H9 (cell line): ENCODE data around the gene FAM228B. TPM values are rescaled to one million over a fixed set of nuclear protein-coding genes. Genes with fewer than 3 reads are reported as not detected.
"Not testable (repeated sequence)": the region's sequence is repeated elsewhere in the genome, so short reads cannot be mapped to it uniquely, and the experiment has no call there.

Source experiments
- DNase-seq: peaks from one replicate; pipeline ENCODE4 v3.0.0-alpha.2; 2017
- H2AFZ ChIP-seq: one replicate; pipeline ENCODE4 v1.6.1; 2013; ENCODE audit warnings: mild to moderate bottlenecking, low read length, control low read depth, moderate library complexity
- H2AK5ac ChIP-seq: 2 replicates; pipeline ENCODE4 v1.6.1; 2013; ENCODE audit warnings: low read length, control low read depth, mixed read lengths; ENCODE audit not compliant: insufficient read length
- H2BK120ac ChIP-seq: one replicate; pipeline ENCODE4 v1.6.1; 2013; ENCODE audit warnings: low read depth, mild to moderate bottlenecking, low read length, control low read depth, inconsistent platforms; ENCODE audit not compliant: poor library complexity, severe bottlenecking
- H2BK12ac ChIP-seq: 2 replicates; pipeline ENCODE4 v1.6.1; 2013; ENCODE audit warnings: low read length, control low read depth, mixed read lengths, low read depth; ENCODE audit not compliant: insufficient read length
- H2BK15ac ChIP-seq: 2 replicates; pipeline ENCODE4 v1.6.1; 2013; ENCODE audit warnings: low read depth, low read length, control low read depth
- H2BK20ac ChIP-seq: one replicate; pipeline ENCODE4 v1.6.1; 2013; ENCODE audit warnings: low read depth, mild to moderate bottlenecking, low read length, control low read depth, inconsistent platforms; ENCODE audit not compliant: poor library complexity, severe bottlenecking
- H2BK5ac ChIP-seq: 2 replicates; pipeline ENCODE4 v1.6.1; 2013; ENCODE audit warnings: low read length, control low read depth, mixed read lengths; ENCODE audit not compliant: insufficient read length
- H3K14ac ChIP-seq: 2 replicates; pipeline ENCODE4 v1.6.1; 2013; ENCODE audit warnings: low read length, control low read depth; ENCODE audit not compliant: insufficient read depth
- H3K18ac ChIP-seq: 2 replicates; pipeline ENCODE4 v1.6.1; 2013; ENCODE audit warnings: low read depth, mild to moderate bottlenecking, mixed read lengths, low read length, control low read depth; ENCODE audit not compliant: insufficient read length
- H3K23ac ChIP-seq: 2 replicates; pipeline ENCODE4 v1.6.1; 2013; ENCODE audit warnings: low read length, control low read depth, mixed read lengths, low read depth; ENCODE audit not compliant: insufficient read length
- H3K23me2 ChIP-seq: 2 replicates; pipeline ENCODE4 v1.6.1; 2013; ENCODE audit warnings: low read depth, mild to moderate bottlenecking, mixed read lengths, low read length, control low read depth; ENCODE audit not compliant: insufficient read length, poor library complexity, severe bottlenecking
- H3K27ac ChIP-seq: 2 replicates; pipeline ENCODE4 v1.5.1; 2013; ENCODE audit warnings: low read length, control low read depth, mixed read lengths, low read depth; ENCODE audit not compliant: insufficient read length
- H3K27me3 ChIP-seq: 2 replicates; pipeline ENCODE4 v1.6.1; 2013; ENCODE audit warnings: low read length, control low read depth, inconsistent platforms; ENCODE audit not compliant: insufficient read depth
- H3K4ac ChIP-seq: 2 replicates; pipeline ENCODE4 v1.6.1; 2013; ENCODE audit warnings: low read depth, mild to moderate bottlenecking, control low read depth, inconsistent platforms, low read length, moderate library complexity
- H3K4me1 ChIP-seq: 2 replicates; pipeline ENCODE4 v1.6.1; 2013; ENCODE audit warnings: low read length, control low read depth, inconsistent platforms; ENCODE audit not compliant: insufficient read depth
- H3K4me2 ChIP-seq: 2 replicates; pipeline ENCODE4 v1.6.1; 2013; ENCODE audit warnings: low read length, control low read depth, mixed read lengths; ENCODE audit not compliant: insufficient read length, insufficient read depth
- H3K56ac ChIP-seq: 2 replicates; pipeline ENCODE4 v1.6.1; 2013; ENCODE audit warnings: low read depth, mild to moderate bottlenecking, mixed read lengths, low read length, control low read depth; ENCODE audit not compliant: insufficient read length
- H3K79me1 ChIP-seq: 2 replicates; pipeline ENCODE4 v1.6.1; 2013; ENCODE audit warnings: low read depth, mild to moderate bottlenecking, moderate library complexity, low read length, control low read depth, inconsistent platforms; ENCODE audit not compliant: insufficient read depth, poor library complexity, severe bottlenecking
- H3K79me2 ChIP-seq: 2 replicates; pipeline ENCODE4 v1.6.1; 2013; ENCODE audit warnings: low read length, control low read depth, inconsistent platforms; ENCODE audit not compliant: insufficient read depth
- H3K9ac ChIP-seq: 2 replicates; pipeline ENCODE4 v1.6.1; 2013; ENCODE audit warnings: low read length, control low read depth, mixed read lengths; ENCODE audit not compliant: insufficient read length; ENCODE audit errors: extremely low read depth
- H3K9me3 ChIP-seq: one replicate; pipeline ENCODE4 v1.6.1; 2013; ENCODE audit warnings: low read depth, low read length, inconsistent platforms; ENCODE audit not compliant: control insufficient read depth
- H3T11ph ChIP-seq: one replicate; pipeline ENCODE4 v1.6.1; 2013; ENCODE audit warnings: mild to moderate bottlenecking, low read length, control low read depth, inconsistent platforms
- H4K20me1 ChIP-seq: one replicate; pipeline ENCODE4 v1.6.1; 2013; ENCODE audit not compliant: control insufficient read depth, insufficient read length, insufficient read depth
- H4K5ac ChIP-seq: 2 replicates; pipeline ENCODE4 v1.6.1; 2013; ENCODE audit warnings: low read depth, mild to moderate bottlenecking, mixed read lengths, low read length, control low read depth; ENCODE audit not compliant: insufficient read length
- H4K8ac ChIP-seq: replicated peaks from 2 replicates; pipeline ENCODE4 v1.6.1; 2013; ENCODE audit warnings: low read length, control low read depth, mixed read lengths, low read depth; ENCODE audit not compliant: insufficient read length
- H4K91ac ChIP-seq: 2 replicates; pipeline ENCODE4 v1.6.1; 2013; ENCODE audit warnings: low read depth, mild to moderate bottlenecking, moderate library complexity, mixed read lengths, low read length, control low read depth; ENCODE audit not compliant: insufficient read length
- H3K27ac Mint-ChIP-seq, 3 experiments: 2 replicates in 2 of 3; 3 replicates in 1 of 3; pipeline ENCODE4 v1.8.0; 2020 to 2021; ENCODE audit warnings: mixed read lengths in 3 of 3, mild to moderate bottlenecking in 1 of 3, moderate library complexity in 1 of 3
- H3K27me3 Mint-ChIP-seq: 2 replicates; pipeline ENCODE4 v1.8.0; 2021; ENCODE audit warnings: low read depth, mild to moderate bottlenecking, moderate library complexity, mixed read lengths
- H3K36me3 Mint-ChIP-seq, 3 experiments: 2 replicates in 2 of 3; 3 replicates in 1 of 3; pipeline ENCODE4 v1.8.0; 2020 to 2021; ENCODE audit warnings: low read depth in 3 of 3, mixed read lengths in 3 of 3; ENCODE audit not compliant: insufficient read depth in 1 of 3
- H3K4me1 Mint-ChIP-seq, 2 experiments: 2 replicates each; pipeline ENCODE4 v1.8.0; 2020; ENCODE audit warnings: mixed read lengths in 2 of 2
- H3K4me3 Mint-ChIP-seq, 2 experiments: 2 replicates in 1 of 2; 3 replicates in 1 of 2; pipeline ENCODE4 v1.8.0; 2020 to 2021; ENCODE audit warnings: mild to moderate bottlenecking in 2 of 2, mixed read lengths in 2 of 2, moderate library complexity in 1 of 2
- H3K9me3 Mint-ChIP-seq, 2 experiments: 2 replicates in 1 of 2; 3 replicates in 1 of 2; pipeline ENCODE4 v1.8.0; 2020; ENCODE audit warnings: mild to moderate bottlenecking in 2 of 2, mixed read lengths in 2 of 2, moderate library complexity in 1 of 2
- WGBS: extraction: QIAGEN DNeasy Blood & Tissue Kit; methylation state at CpG from one replicate; pipeline ENCODE4 v1.1.7; 2013; ENCODE audit warnings: missing lambda C conversion rate, low lambda C conversion rate, mixed read lengths; ENCODE audit not compliant: insufficient read length; ENCODE audit errors: extremely low coverage; 5-methylcytosine and 5-hydroxymethylcytosine counted together
- total RNA-seq: library from RNA; stranded (reverse); gene quantifications from 2 replicates; pipeline ENCODE4 v1.2.1, GENCODE V29; 2021
- TF ChIP-seq, protein P1 (sequence below): fragments of 200-600 bp; sonication (generic); conservative IDR thresholded peaks from 3 replicates; pipeline ENCODE4 v1.8.0; 2021; ENCODE audit warnings: antibody characterized with exemption, mild to moderate bottlenecking

The FAM228B gene
- total RNA-seq, 1 experiment from 2014 or later, result 6.5 TPM

DNA sequence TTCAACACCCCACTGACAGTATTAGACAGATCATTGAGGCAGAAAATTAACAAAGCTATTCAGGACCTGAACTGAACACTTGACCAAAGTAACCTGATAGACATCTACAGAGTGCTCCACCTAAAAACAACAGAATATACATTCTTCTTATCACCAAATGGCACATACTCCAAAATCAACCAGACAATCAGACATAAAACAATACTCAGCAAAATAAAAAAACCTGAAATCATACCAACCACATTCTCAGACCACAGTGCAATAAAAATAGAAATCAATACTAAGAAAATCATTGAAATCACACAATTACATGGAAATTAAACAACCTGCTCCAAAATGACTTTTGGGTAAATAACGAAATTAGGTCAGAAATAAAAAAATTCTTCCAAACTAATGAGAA is 15.9 kb upstream of the FAM228B start:
- TF ChIP-seq, protein P1, sequence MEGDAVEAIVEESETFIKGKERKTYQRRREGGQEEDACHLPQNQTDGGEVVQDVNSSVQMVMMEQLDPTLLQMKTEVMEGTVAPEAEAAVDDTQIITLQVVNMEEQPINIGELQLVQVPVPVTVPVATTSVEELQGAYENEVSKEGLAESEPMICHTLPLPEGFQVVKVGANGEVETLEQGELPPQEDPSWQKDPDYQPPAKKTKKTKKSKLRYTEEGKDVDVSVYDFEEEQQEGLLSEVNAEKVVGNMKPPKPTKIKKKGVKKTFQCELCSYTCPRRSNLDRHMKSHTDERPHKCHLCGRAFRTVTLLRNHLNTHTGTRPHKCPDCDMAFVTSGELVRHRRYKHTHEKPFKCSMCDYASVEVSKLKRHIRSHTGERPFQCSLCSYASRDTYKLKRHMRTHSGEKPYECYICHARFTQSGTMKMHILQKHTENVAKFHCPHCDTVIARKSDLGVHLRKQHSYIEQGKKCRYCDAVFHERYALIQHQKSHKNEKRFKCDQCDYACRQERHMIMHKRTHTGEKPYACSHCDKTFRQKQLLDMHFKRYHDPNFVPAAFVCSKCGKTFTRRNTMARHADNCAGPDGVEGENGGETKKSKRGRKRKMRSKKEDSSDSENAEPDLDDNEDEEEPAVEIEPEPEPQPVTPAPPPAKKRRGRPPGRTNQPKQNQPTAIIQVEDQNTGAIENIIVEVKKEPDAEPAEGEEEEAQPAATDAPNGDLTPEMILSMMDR, result no peak

GRCh38 chr2:24109431-24109830 is 13.8 kb upstream of the FAM228B start:
- not testable (repeated sequence) for H3K4me1 ChIP-seq, H3K4ac ChIP-seq, H4K5ac ChIP-seq, H3K4me1 Mint-ChIP-seq, H2BK15ac ChIP-seq, H3K27ac Mint-ChIP-seq, H2BK5ac ChIP-seq, H3K79me2 ChIP-seq, H3K27me3 ChIP-seq, H4K20me1 ChIP-seq, H3T11ph ChIP-seq, H2AK5ac ChIP-seq, H3K9ac ChIP-seq, H3K18ac ChIP-seq, H3K23ac ChIP-seq, DNase-seq, H3K56ac ChIP-seq, H3K23me2 ChIP-seq, H2BK12ac ChIP-seq, H4K91ac ChIP-seq, H2AFZ ChIP-seq, H3K4me3 Mint-ChIP-seq, H3K4me2 ChIP-seq, H3K79me1 ChIP-seq, H2BK120ac ChIP-seq, H2BK20ac ChIP-seq, H3K36me3 Mint-ChIP-seq, H3K27ac ChIP-seq, H3K27me3 Mint-ChIP-seq, H3K9me3 ChIP-seq, H3K14ac ChIP-seq, H4K8ac ChIP-seq
- WGBS, result no CpG with 5 or more reads among the region's 1 CpG
- H3K9me3 Mint-ChIP-seq, result peaks cover 14 to 20% of the 10 kb centered on the region in 2 experiments; a peak in 4 of 5 replicates

More for the DNA sequence above, 15.9 kb upstream of the FAM228B start:
- H3K4me2 ChIP-seq, result no peak overlapping the region
- no peaks in the 10 kb centered on the region for H3K9me3 ChIP-seq
- Mint-ChIP-seq H3K9me3 (peaks cover 14 to 19% of the 10 kb centered on the region in 2 experiments; a peak in 4 of 5 replicates), H3K36me3 (peaks cover 0 to 9% (median 0%) of the 10 kb centered on the region in 3 experiments; a peak in 3 of 7 replicates), H3K4me3 (no peak overlapping the region), H3K4me1 (peaks cover 0 to 5% of the 10 kb centered on the region in 2 experiments; a peak in 1 of 4 replicates), H3K27me3 (no peaks in the 10 kb centered on the region; the same call in 1 of the 2 replicates), H3K27ac (no peak overlapping the region)
- H3K14ac ChIP-seq, result no peak overlapping the region
- H3K23me2 ChIP-seq, result no peaks in the 10 kb centered on the region
- H2BK5ac ChIP-seq, result no peak overlapping the region
- H4K5ac ChIP-seq, result no peak overlapping the region
- H3K4me1 ChIP-seq, result no peaks in the 10 kb centered on the region
- H3K79me1 ChIP-seq, result no peaks in the 10 kb centered on the region
- H2BK120ac ChIP-seq, result no peak overlapping the region
- no peak for DNase-seq
- H4K20me1 ChIP-seq, result no peaks in the 10 kb centered on the region
- no peak overlapping the region for H3K18ac ChIP-seq
- H4K91ac ChIP-seq, result no peak overlapping the region
- no peak overlapping the region for H4K8ac ChIP-seq
- H3K79me2 ChIP-seq, result no peaks in the 10 kb centered on the region
- H2BK15ac ChIP-seq, result no peak overlapping the region
- no CpG with 5 or more reads among the region's 1 CpG for WGBS
- H2AFZ ChIP-seq, result no peak overlapping the region
- H3T11ph ChIP-seq, result no peak overlapping the region
- H3K56ac ChIP-seq, result no peak overlapping the region
- no peaks in the 10 kb centered on the region for H3K27me3 ChIP-seq
- H3K9ac ChIP-seq, result no peak overlapping the region
- no peak overlapping the region for H3K4ac ChIP-seq
- H3K23ac ChIP-seq, result no peak overlapping the region
- no peak overlapping the region for H2BK20ac ChIP-seq
- H2AK5ac ChIP-seq, result no peak overlapping the region
- no peak overlapping the region for H3K27ac ChIP-seq
- no peak overlapping the region for H2BK12ac ChIP-seq
